ENCODE results near the gene NCOA1. TPM values are rescaled to one million over a fixed set of nuclear protein-coding genes. Genes with fewer than 3 reads are reported as not detected.

The NCOA1 gene
- total and polyA plus RNA-seq, 2 donors (not counting 3 experiments of a cell fraction or from before 2014, with no cell fraction given): 11.4 to 14.1 TPM

- Histone ChIP-seq H3K9me3 (replicated peaks; ENCODE audit: control insufficient read depth, insufficient read depth, low read length) (no peaks in the 10 kb centered on the region), H2AFZ (ENCODE audit: low read depth, low read length) (no peak overlapping the region), H3K9me1 (replicated peaks; ENCODE audit: control insufficient read depth, extremely low read depth, insufficient read depth, low read length) (no peaks in the 10 kb centered on the region), H3K4me2 (ENCODE audit: insufficient read depth, low read length) (no peak overlapping the region), H3K27ac (ENCODE audit: insufficient read depth, low read depth, low read length) (no peak overlapping the region), H3K36me3 (ENCODE audit: control insufficient read depth in 2 of 2, extremely low read depth in 1 of 2, insufficient read depth in 2 of 2, low read length in 2 of 2) (peaks cover 0 to 1% of the 10 kb centered on the region in 2 experiments), H3K9ac (replicated peaks; ENCODE audit: extremely low read depth, insufficient read depth, low read length) (no peak overlapping the region), H3K4me3 (replicated peaks in 1 of 3; ENCODE audit: insufficient read depth in 1 of 3, low read depth in 1 of 3, low read length in 3 of 3) (no peak overlapping the region), H3K4me1 (ENCODE audit: control insufficient read depth, extremely low read depth, insufficient read depth, low read length) (no peaks in the 10 kb centered on the region), H3K27me3 (ENCODE audit: control insufficient read depth in 2 of 2, insufficient read depth in 2 of 2, low read length in 2 of 2) (no peaks in the 10 kb centered on the region), H4K20me1 (replicated peaks; ENCODE audit: control insufficient read depth, extremely low read depth, insufficient read depth, low read length) (no peaks in the 10 kb centered on the region), H3K79me2 (ENCODE audit: control insufficient read depth, insufficient read depth, low read length) (no peaks in the 10 kb centered on the region)
- FAIRE-seq: no peak
- intact Hi-C loops (cut with micrococcal nuclease): no loop called here
- DNase-seq (ENCODE audit: low read depth, low spot score): no peak
- no TSS peak for BruUV-seq (replicated peaks)
- dilution Hi-C loops (cut with MboI; ENCODE audit: extremely low pct_ligation_motif_present, low sequenced_read_pairs): no loop called here
- TF ChIP-seq FOS (IDR thresholded peaks at IDR 0.05; ENCODE audit: borderline replicate concordance, insufficient read depth, low read length): no peak
- TF ChIP-seq GATA2 (IDR thresholded peaks at IDR 0.05; ENCODE audit: insufficient read depth, insufficient read length, low read depth, low read length): no peak
- no peak for TF ChIP-seq POLR2A (IDR thresholded peaks at IDR 0.05; ENCODE audit: low read depth, low read length)
- no peak for TF ChIP-seq POLR2AphosphoS5 (IDR thresholded peaks at IDR 0.05; ENCODE audit: insufficient read depth, low read depth, low read length)
- no peak for TF ChIP-seq MYC (IDR thresholded peaks at IDR 0.05; ENCODE audit: low read depth, low read length)
- no peak for TF ChIP-seq CTCF (IDR thresholded peaks at IDR 0.05; ENCODE audit: extremely low read depth in 1 of 2, insufficient read depth in 1 of 2, low read depth in 1 of 2, low read length in 2 of 2)
- no peak for TF ChIP-seq JUN (IDR thresholded peaks at IDR 0.05; ENCODE audit: borderline replicate concordance, insufficient read depth, insufficient read length, low read depth)
- POLR2A ChIA-PET: no interaction called here
- CTCF ChIA-PET: no interaction called here
Measured at GRCh38 chr2:24771061-24771460, 280.0 kb downstream of the NCOA1 start.

Measured in endothelial cell of umbilical vein (primary cell).